Endometrial microvascular endothelial cells (primary cell): Measurements from ENCODE around the gene NCKAP5L. TPM values are rescaled to one million over a fixed set of nuclear protein-coding genes. Genes with fewer than 3 reads are reported as not detected.
"Not testable (repeated sequence)": the region's sequence is repeated elsewhere in the genome, so short reads cannot be mapped to it uniquely, and the experiment has no call there.

Source experiments
- in situ Hi-C: cut with HindIII; loops from 2 replicates; pipeline ENCODE4 v1.10.0; 2017; ENCODE audit warnings: low sequenced_read_pairs, low pct_unique_long_range_greater_than_20kb; ENCODE audit errors: inconsistent ontology term
- total RNA-seq: library from RNA; depleted of rRNA; stranded (reverse); fragments of >200 nt; gene quantifications from one replicate; pipeline ENCODE4 v1.2.3, GENCODE V29; 2015; ENCODE audit errors: inconsistent ontology term

Gene NCKAP5L
- total RNA-seq, 1 donor from 2014 or later = 18.3 TPM

DNA sequence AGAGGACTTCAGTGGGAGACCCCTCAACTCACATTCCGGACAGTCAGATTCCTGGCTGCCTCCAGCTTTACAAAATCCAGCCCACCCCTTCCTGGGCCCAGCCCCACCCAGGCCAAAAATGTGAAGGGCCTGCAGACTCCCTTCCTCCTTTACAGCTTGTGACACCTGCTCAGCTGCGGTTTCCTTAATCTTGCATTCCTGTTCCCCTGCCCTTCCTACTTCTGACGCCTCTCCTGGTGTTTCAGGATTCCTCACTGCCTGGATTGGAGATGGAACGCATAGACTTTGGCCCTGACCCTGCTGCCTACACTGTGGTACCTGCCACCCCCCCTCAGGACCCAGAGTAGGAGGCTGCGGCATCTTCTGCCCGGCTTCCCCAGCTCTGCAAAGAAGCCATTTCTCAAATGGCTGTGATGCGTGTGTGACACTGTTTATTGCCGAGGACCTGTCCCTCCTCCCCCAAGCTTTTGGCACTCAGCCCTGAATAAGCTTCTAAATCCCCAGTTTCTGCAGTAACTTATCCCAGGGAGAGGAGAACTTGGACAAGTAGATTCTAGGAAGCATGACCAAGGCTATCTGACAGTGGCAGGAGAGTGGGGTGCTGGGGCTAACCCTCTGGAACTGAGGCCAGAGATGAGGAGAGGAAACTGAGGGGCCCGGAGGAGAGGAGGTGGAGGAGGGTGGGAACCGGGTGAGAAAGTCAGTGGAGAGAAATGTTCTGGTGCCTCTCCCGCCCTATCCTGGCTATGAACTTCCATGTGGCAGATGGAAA is 39.5 kb upstream of the NCKAP5L start:
- in situ Hi-C loops = no loop called here

DNA sequence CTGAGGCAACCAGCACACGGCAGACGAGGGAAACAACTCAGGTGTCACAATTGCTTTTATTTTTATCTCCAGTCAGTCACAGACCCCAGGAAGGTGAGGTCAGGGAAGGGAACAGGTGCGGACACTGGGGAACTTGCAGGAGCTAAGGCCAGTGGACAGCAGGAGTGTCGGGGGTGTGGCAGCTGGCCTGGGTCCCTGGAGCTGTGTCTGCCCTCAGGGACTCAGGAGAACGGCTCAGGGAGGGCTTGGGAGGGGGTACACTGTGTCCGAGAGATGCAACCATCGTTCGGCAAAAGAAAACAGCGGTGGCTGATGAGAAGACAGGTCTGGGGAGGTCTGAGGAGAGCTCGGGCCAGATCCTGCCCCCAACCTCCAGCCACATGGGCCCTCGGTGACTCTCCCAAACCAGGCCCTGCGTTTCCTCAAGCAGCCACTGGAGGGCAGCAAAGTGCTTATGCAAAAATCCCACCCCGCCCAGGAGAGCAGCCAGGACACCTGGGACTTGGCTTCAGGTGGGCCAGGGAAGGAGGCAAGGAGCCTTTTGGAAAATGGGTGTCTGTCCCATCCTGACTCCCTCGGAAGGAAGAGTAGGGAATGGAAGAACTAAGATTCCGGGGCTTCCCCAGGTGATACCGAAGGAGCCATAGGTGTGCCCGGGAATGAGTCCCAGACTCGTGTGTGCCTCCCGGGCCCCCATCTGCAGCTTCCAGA is 38.8 kb upstream of the NCKAP5L start:
- in situ Hi-C loops = no loop called here

DNA sequence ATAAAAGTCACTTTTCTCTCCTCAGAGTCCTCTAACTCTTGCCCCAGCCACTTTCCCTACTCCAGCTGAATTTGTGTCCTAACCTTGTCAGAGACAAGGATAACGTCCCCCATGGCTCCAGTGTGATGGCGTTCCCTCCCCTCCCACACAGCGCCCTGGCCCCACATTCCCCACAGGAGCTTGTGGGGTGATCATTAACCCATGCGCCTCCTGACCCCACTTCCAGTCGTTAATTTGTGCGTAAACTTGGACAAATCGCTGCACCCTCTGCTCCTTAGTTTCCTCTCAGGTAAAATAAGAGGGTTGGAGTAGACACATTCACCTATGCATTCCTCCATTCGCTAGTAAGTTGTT is 37.5 kb upstream of the NCKAP5L start:
- in situ Hi-C loops = no loop called here

DNA sequence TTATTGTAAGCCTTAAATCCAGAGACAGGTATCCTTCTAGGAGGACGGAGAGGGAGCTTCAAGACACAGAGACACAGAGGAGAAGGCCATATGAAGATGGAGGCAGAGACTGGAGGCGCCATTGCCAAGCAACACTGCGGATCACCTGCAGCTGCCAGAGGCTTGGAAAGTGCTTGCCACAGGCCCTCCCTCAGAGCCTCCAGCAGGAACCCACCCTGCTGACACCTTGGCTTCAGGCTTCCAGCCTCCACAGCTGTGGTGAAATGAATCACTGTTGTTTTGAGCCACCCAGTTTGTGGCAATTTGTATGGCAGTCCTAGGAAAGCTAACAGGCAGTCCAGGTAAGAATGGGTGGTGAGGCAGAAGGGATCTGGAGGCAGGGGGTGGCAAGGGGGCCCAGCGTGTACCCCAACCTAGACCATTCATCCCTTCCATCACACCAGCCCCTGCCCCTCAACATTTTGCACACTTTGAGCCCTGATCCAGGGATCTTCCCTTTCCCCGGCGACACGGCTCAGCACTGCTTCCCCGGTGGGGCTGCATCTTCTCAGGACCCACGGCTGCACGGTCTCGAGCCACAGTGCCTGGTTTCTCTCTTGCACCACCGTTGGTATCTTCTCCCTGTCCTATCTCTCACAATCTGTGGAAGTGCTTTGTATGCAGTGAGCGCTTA is 37.0 kb upstream of the NCKAP5L start:
- in situ Hi-C loops = no loop called here

GRCh38 chr12:49864798-49865090 is 36.5 kb upstream of the NCKAP5L start:
- in situ Hi-C loops = no loop called here

GRCh38 chr12:49863946-49864797 is 36.0 kb upstream of the NCKAP5L start:
- in situ Hi-C loops = no loop called here

- in situ Hi-C loops = not testable (repeated sequence)
Observed at GRCh38 chr12:49860921-49861320, 32.7 kb upstream of the NCKAP5L start.

- in situ Hi-C loops = not testable (repeated sequence)
Observed at GRCh38 chr12:49855890-49856289, 27.7 kb upstream of the NCKAP5L start.

DNA sequence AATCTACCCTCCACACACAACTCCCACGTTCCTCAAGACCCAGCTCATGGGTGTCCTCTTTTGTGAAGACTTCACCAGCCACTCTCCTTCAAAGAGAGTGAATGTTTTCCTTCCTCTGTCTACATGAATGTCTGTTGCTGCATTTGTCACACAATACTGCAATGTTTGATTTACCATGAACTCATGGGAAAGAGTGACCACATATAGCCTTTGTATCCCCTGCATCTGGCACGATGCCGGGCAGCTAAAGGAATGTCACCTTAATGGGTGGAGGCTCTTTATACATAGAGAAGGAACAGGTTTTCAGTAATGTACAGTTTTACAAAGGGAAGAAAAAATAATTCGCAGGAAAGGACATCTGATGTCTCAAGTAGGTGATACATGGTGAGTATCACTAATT is 26.8 kb upstream of the NCKAP5L start:
- in situ Hi-C loops = no loop called here

GRCh38 chr12:49853671-49854070 is 25.5 kb upstream of the NCKAP5L start:
- in situ Hi-C loops = no loop called here

GRCh38 chr12:49847161-49847560 is 18.9 kb upstream of the NCKAP5L start:
- in situ Hi-C loops = no loop called here

- in situ Hi-C loops = no loop called here
Observed at GRCh38 chr12:49846032-49846431, 17.8 kb upstream of the NCKAP5L start.

GRCh38 chr12:49843876-49844437 is 15.7 kb upstream of the NCKAP5L start:
- in situ Hi-C loops = no loop called here

GRCh38 chr12:49843411-49843810 is 15.2 kb upstream of the NCKAP5L start:
- in situ Hi-C loops = no loop called here

GRCh38 chr12:49842519-49843352 is 14.5 kb upstream of the NCKAP5L start, which contains the start of gene BCDIN3D:
TSS of gene BCDIN3D (minus strand) at chr12:49843106. CDS start at chr12:49843087, 19 bp downstream.
- in situ Hi-C loops = no loop called here

DNA sequence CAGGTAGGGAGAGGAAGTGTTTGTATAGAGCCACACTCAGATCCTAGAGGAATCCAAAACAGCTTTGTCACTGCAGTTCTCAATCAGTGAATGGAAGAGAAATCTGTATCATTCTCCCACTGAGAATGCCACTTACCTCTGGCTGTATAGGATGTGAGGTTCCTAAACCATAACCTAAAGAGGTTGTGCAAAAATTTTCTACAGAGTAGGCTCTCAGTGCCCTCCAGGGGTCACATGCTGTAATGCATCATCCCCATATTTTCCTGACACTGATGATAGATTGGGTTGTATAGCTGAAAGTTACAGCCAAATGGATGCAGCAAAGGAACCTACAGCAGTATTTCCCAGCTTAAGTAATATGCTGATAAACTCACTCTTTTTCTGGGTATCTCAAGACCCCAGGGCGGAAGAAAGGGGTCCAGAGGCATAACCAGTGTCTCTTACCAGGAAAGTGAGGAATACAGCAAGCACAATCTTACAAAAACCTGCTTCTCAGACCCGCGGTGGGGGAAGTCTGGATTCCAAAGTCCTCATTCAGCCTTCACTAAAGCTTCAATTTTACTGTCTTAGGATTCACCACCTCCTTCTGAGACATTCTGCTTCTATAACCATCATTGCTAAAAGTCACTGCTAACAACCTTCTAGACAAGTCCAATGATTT is 10.9 kb upstream of the NCKAP5L start:
- in situ Hi-C loops = no loop called here

DNA sequence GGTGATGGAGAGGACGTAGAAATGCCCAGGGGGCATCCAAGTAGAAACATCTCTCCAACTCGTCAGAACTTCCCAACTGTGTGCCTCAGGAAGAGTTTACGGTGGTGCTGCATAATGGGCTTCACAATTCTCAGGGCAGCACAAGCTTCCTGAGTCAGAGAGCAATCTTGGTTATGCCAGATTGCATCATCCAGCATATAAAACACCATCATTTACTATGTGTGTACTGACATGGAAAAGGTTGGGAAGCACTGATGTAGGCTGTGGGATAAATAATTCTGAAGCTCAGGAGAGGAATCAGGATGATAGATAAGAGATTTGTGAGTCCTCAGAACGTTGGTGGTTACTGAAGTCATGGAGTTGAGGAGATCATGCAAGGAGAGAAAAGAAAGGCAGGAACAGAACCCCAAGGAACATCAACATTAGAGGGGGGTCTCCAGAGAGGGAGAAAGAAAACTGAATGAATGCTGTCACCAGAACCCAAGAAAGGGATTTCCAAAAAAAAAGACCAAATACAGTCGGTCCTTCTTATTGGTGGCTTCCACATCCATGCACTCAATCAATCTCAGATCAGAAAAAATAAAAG is 4.7 kb upstream of the NCKAP5L start:
- in situ Hi-C loops = no loop called here
